Tibial nerve (tissue), 4 donors: ENCODE measurements around the gene GRIN2C. TPM values are rescaled to one million over a fixed set of nuclear protein-coding genes. Genes with fewer than 3 reads are reported as not detected.

Experiments used
- DNase-seq, 2 donors: peaks; one replicate each; pipeline ENCODE4 v3.0.0-alpha.2; 2019; ENCODE audit warnings: low spot score in 2 of 2
- H3K27ac ChIP-seq, 4 donors: fragments of 200-600 bp; sonication (generic) in 3 of 4; one replicate each; pipeline ENCODE4 v1.5.1; 2017 to 2019; ENCODE audit warnings: mild to moderate bottlenecking in 1 of 4
- H3K27me3 ChIP-seq, 2 donors: fragments of 200-600 bp; sonication (generic) in 1 of 2; one replicate each; pipeline versions ENCODE4 v1.5.1 to v1.6.0; 2017 to 2019
- H3K36me3 ChIP-seq, 3 donors: fragments of 200-600 bp; sonication (generic); one replicate each; pipeline ENCODE4 v1.5.1; 2018 to 2019
- H3K4me1 ChIP-seq, 4 donors: fragments of 200-600 bp; sonication (generic) in 3 of 4; one replicate each; pipeline ENCODE4 v1.5.1; 2017 to 2019
- H3K4me3 ChIP-seq, 4 donors: fragments of 200-600 bp; sonication (generic) in 3 of 4; one replicate each; pipeline ENCODE4 v1.5.1; 2017 to 2019; ENCODE audit warnings: mild to moderate bottlenecking in 1 of 4, moderate library complexity in 1 of 4
- H3K9me3 ChIP-seq, 4 donors: fragments of 200-600 bp; sonication (generic) in 3 of 4; one replicate each; pipeline ENCODE4 v1.5.1; 2017 to 2019
- EP300 ChIP-seq, 2 donors: sonication (generic); formaldehyde crosslinking; IDR thresholded peaks; one replicate each; pipeline ENCODE4 v1.6.1; 2017; ENCODE audit warnings: antibody characterized with exemption in 2 of 2, mild to moderate bottlenecking in 1 of 2
- POLR2A ChIP-seq, 2 donors: fragments of 450-650 bp; IDR thresholded peaks; one replicate each; pipeline ENCODE4 v1.6.1; 2017; ENCODE audit warnings: antibody characterized with exemption in 2 of 2, mild to moderate bottlenecking in 2 of 2, moderate library complexity in 2 of 2
- WGBS, 2 donors: methylation state at CpG; one replicate each; pipeline ENCODE4 v1.1.5; 2018; 5-methylcytosine and 5-hydroxymethylcytosine counted together
- total RNA-seq, 4 donors: library from RNA; depleted of rRNA; stranded (reverse); fragments of >200 nt; gene quantifications; one replicate each; pipeline ENCODE4 v1.1.0, GENCODE V29; 2016
- TF ChIP-seq, protein P1 (sequence below), 5 experiments: fragments of 200-600 bp in 3 of 5; fragments of 450-650 bp in 2 of 5; sonication (generic) in 3 of 5; IDR thresholded peaks; one replicate each; pipeline ENCODE4 v1.5.1; 2016 to 2019; ENCODE audit warnings: antibody characterized with exemption in 5 of 5, mild to moderate bottlenecking in 3 of 5, moderate library complexity in 2 of 5

GRIN2C gene
- total RNA-seq, 4 donors from 2014 or later: 0.22 to 3.6 (median 0.50) TPM

- WGBS, 2 donors: 26 to 28% methylated on average over 17 to 19 of the region's 22 CpGs
- peak overlapping the region in 2 of 4 donors; percentile 24 to 33 for H3K4me3 ChIP-seq
Measured at GRCh38 chr17:74893936-74894671, 34.4 kb upstream of the GRIN2C start.

GRCh38 chr17:74892974-74893911 lies 33.6 kb upstream of the GRIN2C start, which contains the start of gene FADS6:
TSS of gene FADS6 (minus strand) at chr17:74893633. CDS start at chr17:74893595, 38 bp downstream.
- H3K27ac ChIP-seq: no peak within 1 kb of the TSS
- DNase-seq: no peak
- peak within 1 kb of the TSS in 2 of 4 donors; percentile 24 to 33 for H3K4me3 ChIP-seq
- WGBS, 2 donors: 4 to 9% methylated on average over 45 to 47 of the region's 86 CpGs
- no peaks in the 10 kb centered on the region for H3K9me3 ChIP-seq
- peaks cover 0 to 13% (median 9%) of the 10 kb centered on the region in 4 donors for H3K4me1 ChIP-seq
- no peaks in the 10 kb centered on the region for H3K36me3 ChIP-seq
- H3K27me3 ChIP-seq: peaks cover 0 to 53% of the 10 kb centered on the region in 2 donors
- TF ChIP-seq POLR2A (IDR thresholded peaks at IDR 0.05): no peak
- TF ChIP-seq, protein P1, sequence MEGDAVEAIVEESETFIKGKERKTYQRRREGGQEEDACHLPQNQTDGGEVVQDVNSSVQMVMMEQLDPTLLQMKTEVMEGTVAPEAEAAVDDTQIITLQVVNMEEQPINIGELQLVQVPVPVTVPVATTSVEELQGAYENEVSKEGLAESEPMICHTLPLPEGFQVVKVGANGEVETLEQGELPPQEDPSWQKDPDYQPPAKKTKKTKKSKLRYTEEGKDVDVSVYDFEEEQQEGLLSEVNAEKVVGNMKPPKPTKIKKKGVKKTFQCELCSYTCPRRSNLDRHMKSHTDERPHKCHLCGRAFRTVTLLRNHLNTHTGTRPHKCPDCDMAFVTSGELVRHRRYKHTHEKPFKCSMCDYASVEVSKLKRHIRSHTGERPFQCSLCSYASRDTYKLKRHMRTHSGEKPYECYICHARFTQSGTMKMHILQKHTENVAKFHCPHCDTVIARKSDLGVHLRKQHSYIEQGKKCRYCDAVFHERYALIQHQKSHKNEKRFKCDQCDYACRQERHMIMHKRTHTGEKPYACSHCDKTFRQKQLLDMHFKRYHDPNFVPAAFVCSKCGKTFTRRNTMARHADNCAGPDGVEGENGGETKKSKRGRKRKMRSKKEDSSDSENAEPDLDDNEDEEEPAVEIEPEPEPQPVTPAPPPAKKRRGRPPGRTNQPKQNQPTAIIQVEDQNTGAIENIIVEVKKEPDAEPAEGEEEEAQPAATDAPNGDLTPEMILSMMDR (IDR thresholded peaks at IDR 0.05): no peak
- no peak for TF ChIP-seq EP300 (IDR thresholded peaks at IDR 0.05)

More at GRCh38 chr17:74893936-74894671, 34.4 kb upstream of the GRIN2C start:
- Histone ChIP-seq H3K36me3 (no peaks in the 10 kb centered on the region), H3K4me1 (peaks cover 0 to 13% (median 9%) of the 10 kb centered on the region in 4 donors), H3K9me3 (no peaks in the 10 kb centered on the region), H3K27me3 (peaks cover 0 to 53% of the 10 kb centered on the region in 2 donors), H3K27ac (no peak overlapping the region)
- TF ChIP-seq EP300 (IDR thresholded peaks at IDR 0.05) (no peak), POLR2A (IDR thresholded peaks at IDR 0.05) (no peak)
- TF ChIP-seq, protein P1 (IDR thresholded peaks at IDR 0.05): no peak
- DNase-seq: no peak

DNA sequence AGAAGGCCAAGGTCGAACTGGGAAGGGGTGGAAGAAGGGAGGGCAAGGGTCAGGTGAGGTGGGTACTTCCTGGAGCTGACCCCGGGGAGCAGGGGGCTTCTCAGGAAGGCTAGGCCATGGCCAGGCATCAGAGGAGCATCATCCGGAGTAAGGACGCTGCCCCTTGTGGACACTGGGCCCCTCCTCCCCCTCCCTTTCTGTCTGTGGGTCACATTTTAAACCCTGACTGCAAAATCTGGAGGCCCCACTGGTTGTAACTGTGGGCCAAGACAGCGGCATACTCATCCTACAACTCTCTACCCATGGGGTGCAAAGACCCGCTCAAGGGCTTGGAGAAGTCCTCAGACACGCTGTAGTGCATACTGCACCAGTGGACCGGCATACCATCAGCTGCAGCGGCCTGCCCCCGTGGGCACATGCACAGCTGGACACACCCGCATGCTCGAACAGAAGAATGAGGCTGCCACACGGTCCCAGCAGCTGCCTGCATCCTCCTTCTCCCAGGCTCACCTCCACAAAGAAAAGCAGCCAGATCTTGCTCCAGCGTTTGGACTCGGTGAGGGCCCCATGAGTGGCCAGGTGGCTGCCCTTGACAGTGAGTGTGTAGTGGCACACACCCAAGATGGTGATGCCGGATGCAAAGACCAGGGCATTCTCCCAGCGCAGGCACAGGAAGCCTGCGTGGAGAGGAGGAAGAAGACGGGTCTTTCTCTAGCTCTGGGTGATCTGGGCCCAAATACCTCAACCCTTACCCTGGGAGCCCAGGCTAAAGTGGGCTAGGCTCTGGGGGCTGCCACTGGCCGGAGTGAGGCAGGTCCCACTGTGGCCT lies 32.5 kb upstream of the GRIN2C start:
- Histone ChIP-seq H3K27ac (no peak overlapping the region), H3K36me3 (no peaks in the 10 kb centered on the region), H3K4me1 (peaks cover 0 to 13% (median 9%) of the 10 kb centered on the region in 4 donors), H3K4me3 (no peak overlapping the region), H3K27me3 (peaks cover 0 to 61% of the 10 kb centered on the region in 2 donors), H3K9me3 (no peaks in the 10 kb centered on the region)
- DNase-seq: no peak
- TF ChIP-seq POLR2A (IDR thresholded peaks at IDR 0.05) (no peak), EP300 (IDR thresholded peaks at IDR 0.05) (no peak)
- TF ChIP-seq, protein P1 (IDR thresholded peaks at IDR 0.05): no peak
- WGBS, 2 donors: 59 to 69% methylated on average over 16 of the region's 20 CpGs

DNA sequence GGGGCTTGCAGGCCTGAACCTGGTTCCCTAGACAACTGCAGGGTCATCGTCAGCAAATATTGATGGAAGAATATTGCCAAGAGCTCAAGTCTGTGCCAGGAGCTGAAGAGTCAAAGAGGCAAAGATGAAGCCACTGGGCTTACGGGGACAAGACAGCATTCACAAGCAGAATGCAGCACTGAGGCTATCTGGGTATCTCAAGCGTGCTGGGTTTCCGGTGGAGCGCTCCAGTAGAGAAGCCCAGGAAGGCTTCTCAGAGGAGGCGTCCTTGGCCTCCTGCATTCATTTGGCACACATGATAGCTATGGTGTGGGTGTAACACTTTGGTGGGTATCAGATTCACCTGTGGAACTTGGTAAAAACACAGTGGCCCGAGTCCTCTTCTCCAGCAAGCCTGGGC lies 30.9 kb upstream of the GRIN2C start:
- no peaks in the 10 kb centered on the region for H3K36me3 ChIP-seq
- WGBS, 2 donors: 73 to 80% methylated on average over 7 of the region's 7 CpGs
- DNase-seq: no peak
- peaks cover 0 to 13% (median 9%) of the 10 kb centered on the region in 4 donors for H3K4me1 ChIP-seq
- no peaks in the 10 kb centered on the region for H3K9me3 ChIP-seq
- no peak overlapping the region for H3K27ac ChIP-seq
- TF ChIP-seq EP300 (IDR thresholded peaks at IDR 0.05) (no peak), POLR2A (IDR thresholded peaks at IDR 0.05) (no peak)
- TF ChIP-seq, protein P1 (IDR thresholded peaks at IDR 0.05): no peak
- no peak overlapping the region for H3K4me3 ChIP-seq
- H3K27me3 ChIP-seq: peaks cover 0 to 60% of the 10 kb centered on the region in 2 donors
